Measurements from ENCODE around the gene MICU2. TPM values are rescaled to one million over a fixed set of nuclear protein-coding genes. Genes with fewer than 3 reads are reported as not detected.

The MICU2 gene
- total and polyA plus RNA-seq, 2 donors (not counting 3 experiments of a cell fraction or from before 2014, with no cell fraction given), result 24.0 to 36.7 TPM

DNA sequence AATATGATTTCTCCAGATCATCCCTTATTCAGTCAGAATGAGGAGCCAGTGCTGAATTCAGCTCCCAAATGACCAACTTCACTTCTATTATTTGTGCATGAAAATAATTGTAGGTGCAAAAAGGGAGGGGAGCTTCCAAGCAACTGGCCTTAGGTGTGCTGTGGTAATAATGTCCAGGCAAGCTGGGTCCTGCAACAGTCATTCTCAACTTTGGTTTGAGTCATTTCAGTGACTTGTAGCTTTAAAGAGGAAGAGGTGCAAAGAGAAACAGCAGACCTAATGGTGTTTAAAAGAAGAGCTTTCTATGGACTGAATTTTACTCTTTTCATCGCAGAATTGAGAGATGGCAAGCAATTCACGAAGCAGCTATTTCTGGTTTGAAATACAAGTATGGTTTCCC is 37.7 kb upstream of the MICU2 start:
- Histone ChIP-seq H3K4me1 (ENCODE audit: control insufficient read depth, extremely low read depth, insufficient read depth, low read length) (no peaks in the 10 kb centered on the region), H3K36me3 (ENCODE audit: control insufficient read depth in 2 of 2, extremely low read depth in 1 of 2, insufficient read depth in 2 of 2, low read length in 2 of 2) (no peaks in the 10 kb centered on the region), H3K9ac (replicated peaks; ENCODE audit: extremely low read depth, insufficient read depth, low read length) (no peak overlapping the region), H3K9me1 (replicated peaks; ENCODE audit: control insufficient read depth, extremely low read depth, insufficient read depth, low read length) (no peaks in the 10 kb centered on the region), H3K27me3 (ENCODE audit: control insufficient read depth in 2 of 2, insufficient read depth in 2 of 2, low read length in 2 of 2) (no peaks in the 10 kb centered on the region), H3K27ac (ENCODE audit: insufficient read depth, low read depth, low read length) (no peak overlapping the region), H3K4me3 (replicated peaks in 1 of 3; ENCODE audit: insufficient read depth in 1 of 3, low read depth in 1 of 3, low read length in 3 of 3) (no peak overlapping the region), H2AFZ (ENCODE audit: low read depth, low read length) (no peak overlapping the region), H4K20me1 (replicated peaks; ENCODE audit: control insufficient read depth, extremely low read depth, insufficient read depth, low read length) (no peaks in the 10 kb centered on the region), H3K4me2 (ENCODE audit: insufficient read depth, low read length) (no peak overlapping the region), H3K79me2 (ENCODE audit: control insufficient read depth, insufficient read depth, low read length) (no peaks in the 10 kb centered on the region), H3K9me3 (replicated peaks; ENCODE audit: control insufficient read depth, insufficient read depth, low read length) (no peaks in the 10 kb centered on the region)
- ChIA-PET CTCF (interaction anchor here (1.6 kb wide), 1 partner anchor 24 kb away, joined by 4 read pairs; no protein-coding TSS in a partner anchor), POLR2A (no interaction called here)
- TF ChIP-seq, protein P1, sequence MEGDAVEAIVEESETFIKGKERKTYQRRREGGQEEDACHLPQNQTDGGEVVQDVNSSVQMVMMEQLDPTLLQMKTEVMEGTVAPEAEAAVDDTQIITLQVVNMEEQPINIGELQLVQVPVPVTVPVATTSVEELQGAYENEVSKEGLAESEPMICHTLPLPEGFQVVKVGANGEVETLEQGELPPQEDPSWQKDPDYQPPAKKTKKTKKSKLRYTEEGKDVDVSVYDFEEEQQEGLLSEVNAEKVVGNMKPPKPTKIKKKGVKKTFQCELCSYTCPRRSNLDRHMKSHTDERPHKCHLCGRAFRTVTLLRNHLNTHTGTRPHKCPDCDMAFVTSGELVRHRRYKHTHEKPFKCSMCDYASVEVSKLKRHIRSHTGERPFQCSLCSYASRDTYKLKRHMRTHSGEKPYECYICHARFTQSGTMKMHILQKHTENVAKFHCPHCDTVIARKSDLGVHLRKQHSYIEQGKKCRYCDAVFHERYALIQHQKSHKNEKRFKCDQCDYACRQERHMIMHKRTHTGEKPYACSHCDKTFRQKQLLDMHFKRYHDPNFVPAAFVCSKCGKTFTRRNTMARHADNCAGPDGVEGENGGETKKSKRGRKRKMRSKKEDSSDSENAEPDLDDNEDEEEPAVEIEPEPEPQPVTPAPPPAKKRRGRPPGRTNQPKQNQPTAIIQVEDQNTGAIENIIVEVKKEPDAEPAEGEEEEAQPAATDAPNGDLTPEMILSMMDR (IDR thresholded peaks at IDR 0.05; ENCODE audit: extremely low read depth in 1 of 2, insufficient read depth in 1 of 2, low read depth in 1 of 2, low read length in 2 of 2), result no peak
- TF ChIP-seq, protein P2, sequence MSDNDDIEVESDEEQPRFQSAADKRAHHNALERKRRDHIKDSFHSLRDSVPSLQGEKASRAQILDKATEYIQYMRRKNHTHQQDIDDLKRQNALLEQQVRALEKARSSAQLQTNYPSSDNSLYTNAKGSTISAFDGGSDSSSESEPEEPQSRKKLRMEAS (IDR thresholded peaks at IDR 0.05; ENCODE audit: insufficient read depth, insufficient read length), result no peak
- dilution Hi-C loops (cut with MboI; ENCODE audit: extremely low pct_ligation_motif_present, low sequenced_read_pairs), result no loop called here
- intact Hi-C loops (cut with micrococcal nuclease), result no loop called here
- FAIRE-seq, result no peak
- no peak for DNase-seq (ENCODE audit: low read depth, low spot score)
- no TSS peak for BruUV-seq (replicated peaks)

DNA sequence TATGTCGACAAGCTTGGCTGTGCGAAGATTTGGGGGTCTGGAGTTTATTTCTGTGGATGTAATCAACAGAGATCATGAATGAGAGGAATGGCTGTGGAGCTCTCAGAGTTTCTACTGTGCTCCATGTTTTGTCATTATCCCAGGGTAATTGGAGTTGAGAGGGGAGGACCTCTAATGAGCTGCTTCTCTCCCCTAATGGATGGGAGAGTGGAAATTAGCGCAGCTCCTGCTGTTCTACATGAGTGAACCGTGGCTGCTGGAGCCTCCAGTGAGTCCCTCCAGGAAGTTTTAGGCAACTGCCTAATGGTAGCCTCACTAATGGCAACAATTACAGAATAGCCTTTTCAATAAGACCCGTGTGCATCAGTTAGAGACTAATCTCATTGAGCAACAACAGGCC is 35.6 kb upstream of the MICU2 start:
- dilution Hi-C loops (cut with MboI; ENCODE audit: extremely low pct_ligation_motif_present, low sequenced_read_pairs), result no loop called here
- H3K27me3 ChIP-seq (ENCODE audit: control insufficient read depth in 2 of 2, insufficient read depth in 2 of 2, low read length in 2 of 2), result no peaks in the 10 kb centered on the region
- TF ChIP-seq FOS (IDR thresholded peaks at IDR 0.05; ENCODE audit: borderline replicate concordance, insufficient read depth, low read length) (no peak), GATA2 (IDR thresholded peaks at IDR 0.05; ENCODE audit: insufficient read depth, insufficient read length, low read depth, low read length) (no peak), EZH2 (IDR thresholded peaks at IDR 0.05; ENCODE audit: borderline replicate concordance, low read depth, low read length, severe bottlenecking) (no peak), POLR2A (IDR thresholded peaks at IDR 0.05; ENCODE audit: low read depth, low read length) (no peak), POLR2AphosphoS5 (IDR thresholded peaks at IDR 0.05; ENCODE audit: insufficient read depth, low read depth, low read length) (no peak), JUN (IDR thresholded peaks at IDR 0.05; ENCODE audit: borderline replicate concordance, insufficient read depth, insufficient read length, low read depth) (no peak), MYC (IDR thresholded peaks at IDR 0.05; ENCODE audit: low read depth, low read length) (no peak)
- TF ChIP-seq, protein P1 (IDR thresholded peaks at IDR 0.05; ENCODE audit: extremely low read depth in 1 of 2, insufficient read depth in 1 of 2, low read depth in 1 of 2, low read length in 2 of 2), result no peak
- TF ChIP-seq, protein P2 (IDR thresholded peaks at IDR 0.05; ENCODE audit: insufficient read depth, insufficient read length), result no peak
- no peaks in the 10 kb centered on the region for H3K79me2 ChIP-seq (ENCODE audit: control insufficient read depth, insufficient read depth, low read length)
- DNase-seq (ENCODE audit: low read depth, low spot score) (no peak), FAIRE-seq (no peak)
- no peaks in the 10 kb centered on the region for H3K9me1 ChIP-seq (replicated peaks; ENCODE audit: control insufficient read depth, extremely low read depth, insufficient read depth, low read length)
- ChIA-PET CTCF (interaction anchor here (1.1 to 2.4 kb wide), 3 partner anchors 29 to 1381 kb away, joined by 3 to 11 read pairs (median 9); no protein-coding TSS in a partner anchor), POLR2A (no interaction called here)
- intact Hi-C loops (cut with micrococcal nuclease), result no loop called here
- no peak overlapping the region for H3K27ac ChIP-seq (ENCODE audit: insufficient read depth, low read depth, low read length)
- H3K4me3 ChIP-seq (replicated peaks in 1 of 3; ENCODE audit: insufficient read depth in 1 of 3, low read depth in 1 of 3, low read length in 3 of 3), result no peak overlapping the region
- no peaks in the 10 kb centered on the region for H3K9me3 ChIP-seq (replicated peaks; ENCODE audit: control insufficient read depth, insufficient read depth, low read length)
- no peak overlapping the region for H3K4me2 ChIP-seq (ENCODE audit: insufficient read depth, low read length)
- no peaks in the 10 kb centered on the region for H4K20me1 ChIP-seq (replicated peaks; ENCODE audit: control insufficient read depth, extremely low read depth, insufficient read depth, low read length)
- H2AFZ ChIP-seq (ENCODE audit: low read depth, low read length), result no peak overlapping the region
- H3K9ac ChIP-seq (replicated peaks; ENCODE audit: extremely low read depth, insufficient read depth, low read length), result no peak overlapping the region
- no peaks in the 10 kb centered on the region for H3K4me1 ChIP-seq (ENCODE audit: control insufficient read depth, extremely low read depth, insufficient read depth, low read length)
- BruUV-seq (replicated peaks), result no TSS peak
- no peaks in the 10 kb centered on the region for H3K36me3 ChIP-seq (ENCODE audit: control insufficient read depth in 2 of 2, extremely low read depth in 1 of 2, insufficient read depth in 2 of 2, low read length in 2 of 2)

All from endothelial cell of umbilical vein (primary cell).